ENCODE data around the gene DOK3. TPM values are rescaled to one million over a fixed set of nuclear protein-coding genes. Genes with fewer than 3 reads are reported as not detected.

DOK3 gene
- total RNA-seq, 1 experiment from 2014 or later, result 8.0 TPM

GRCh38 chr5:177555228-177555627, 45.6 kb upstream of the DOK3 start:
- Histone ChIP-seq H4K20me1 (ENCODE audit: insufficient read depth) (no peaks in the 10 kb centered on the region), H3K9me2 (ENCODE audit: insufficient read depth) (no peaks in the 10 kb centered on the region), H3K9me3 (ENCODE audit: control insufficient read depth in 1 of 2, insufficient read depth in 1 of 2, low read depth in 1 of 2, low read length in 2 of 2) (no peaks in the 10 kb centered on the region), H3K27me3 (ENCODE audit: insufficient read depth, low read length) (no peaks in the 10 kb centered on the region), H3K79me2 (ENCODE audit: insufficient read depth, low read length) (peaks cover 34% of the 10 kb centered on the region), H3K4me2 (ENCODE audit: low read length) (peak overlapping the region; percentile 83), H3K4me1 (ENCODE audit: control insufficient read depth in 1 of 2, insufficient read depth in 2 of 2, low read length in 2 of 2) (peaks cover 11 to 22% of the 10 kb centered on the region in 2 experiments; a peak in 3 of 4 replicates), H3K4me3 (replicated peaks in 1 of 2; ENCODE audit: low read depth in 1 of 2, low read length in 2 of 2) (peak overlapping the region in 1 of 2 experiments; percentile 93; a peak in 1 of 4 replicates), H3K27ac (ENCODE audit: low read depth, low read length) (no peak overlapping the region), H2AFZ (ENCODE audit: low read depth, low read length, poor library complexity, severe bottlenecking) (peak overlapping the region; percentile 98), H3K36me3 (ENCODE audit: control insufficient read depth in 1 of 2, insufficient read depth in 2 of 2, low read length in 2 of 2) (peaks cover 0 to 4% of the 10 kb centered on the region in 2 experiments; a peak in 1 of 4 replicates), H3K9ac (ENCODE audit: low read length) (no peak overlapping the region)
- DNase-seq (ENCODE audit: low read depth, low spot score), result no peak
- ATAC-seq, result no peak
- POLR2A ChIA-PET, result no interaction called here
- CTCF ChIA-PET, result no interaction called here
- no TSS peak for BruUV-seq (replicated peaks)
- TF ChIP-seq REST (IDR thresholded peaks at IDR 0.05; ENCODE audit: low read depth) (no peak), ZFX (IDR thresholded peaks at IDR 0.05) (no peak), SP1 (IDR thresholded peaks at IDR 0.05; ENCODE audit: low read depth) (no peak), EZH2 (IDR thresholded peaks at IDR 0.05) (no peak), POLR2AphosphoS5 (IDR thresholded peaks at IDR 0.05; ENCODE audit: low read depth, low read length) (no peak), YY1 (IDR thresholded peaks at IDR 0.05; ENCODE audit: extremely low read depth, insufficient replicate concordance, low read depth, low read length) (no peak), RAD21 (IDR thresholded peaks at IDR 0.05; ENCODE audit: low read depth) (no peak), ELF1 (IDR thresholded peaks at IDR 0.05; ENCODE audit: borderline replicate concordance, low read depth) (no peak), CEBPB (IDR thresholded peaks at IDR 0.05; ENCODE audit: low read depth) (no peak), MAX (IDR thresholded peaks at IDR 0.05) (no peak), EGR1 (IDR thresholded peaks at IDR 0.05; ENCODE audit: low read depth) (no peak), EZH2phosphoT487 (IDR thresholded peaks at IDR 0.05; ENCODE audit: borderline replicate concordance) (no peak), SIN3A (IDR thresholded peaks at IDR 0.05; ENCODE audit: low read depth) (no peak), ZNF274 (IDR thresholded peaks at IDR 0.05; ENCODE audit: low read depth, low read length) (no peak), ZBTB33 (IDR thresholded peaks at IDR 0.05; ENCODE audit: extremely low read depth, insufficient replicate concordance, low read length) (no peak), CTCF (IDR thresholded peaks at IDR 0.05 in 2 of 3, conservative IDR thresholded peaks at IDR 0.05 in 1 of 3; ENCODE audit: borderline replicate concordance in 1 of 3, insufficient read depth in 1 of 3, low read depth in 2 of 3, low read length in 2 of 3) (no peak), SRF (IDR thresholded peaks at IDR 0.05; ENCODE audit: low read depth) (no peak), CBX3 (IDR thresholded peaks at IDR 0.05; ENCODE audit: low read depth) (no peak), TCF7L2 (IDR thresholded peaks at IDR 0.05; ENCODE audit: borderline replicate concordance, extremely low read depth, insufficient read depth, insufficient read length) (no peak)
- intact Hi-C loops (cut with micrococcal nuclease), result no loop called here
- RAD21 ChIA-PET (ENCODE audit: low non-redundant PET in 1 of 2, low total read pairs in 2 of 2, uncharacterized antibody in 2 of 2, unreplicated experiment in 2 of 2), result no interaction called here
